Suprapubic skin (tissue), 4 donors: ENCODE measurements around the gene ATG9A.

ENCODE experiments used
- CTCF ChIP-seq, 2 donors: fragments of 200-600 bp in 1 of 2; fragments of 450-650 bp in 1 of 2; sonication (generic) in 1 of 2; IDR thresholded peaks; one replicate each; pipeline ENCODE4 v1.5.1; 2016 to 2019; ENCODE audit warnings: antibody characterized with exemption in 2 of 2, mild to moderate bottlenecking in 1 of 2, moderate library complexity in 1 of 2
- EP300 ChIP-seq: sonication (generic); formaldehyde crosslinking; IDR thresholded peaks from one replicate; pipeline ENCODE4 v1.6.1; 2017; ENCODE audit warnings: antibody characterized with exemption
- POLR2A ChIP-seq, 2 donors: fragments of 450-650 bp; IDR thresholded peaks; one replicate each; pipeline ENCODE4 v1.6.1; 2017; ENCODE audit warnings: antibody characterized with exemption in 2 of 2, mild to moderate bottlenecking in 2 of 2, moderate library complexity in 2 of 2
- POLR2AphosphoS5 ChIP-seq, 3 donors: sonication (generic); formaldehyde crosslinking; IDR thresholded peaks; one replicate each; pipeline ENCODE4 v1.6.1; 2017; ENCODE audit warnings: antibody characterized with exemption in 3 of 3

- TF ChIP-seq POLR2AphosphoS5 (IDR thresholded peaks at IDR 0.05) (no peak), POLR2A (IDR thresholded peaks at IDR 0.05) (no peak), EP300 (no peak), CTCF (IDR thresholded peaks at IDR 0.05) (no peak)
Observed at GRCh38 chr2:219216535-219216915, 12.9 kb downstream of the ATG9A start.
